ENCODE measurements around the gene IVNS1ABP. TPM values are rescaled to one million over a fixed set of nuclear protein-coding genes. Genes with fewer than 3 reads are reported as not detected.

Gene IVNS1ABP
- polyA plus RNA-seq, 2 of the 4 experiments (the other 2 are of a cell fraction): 71.4 to 72.0 TPM

- FAIRE-seq: no peak
- no peak for ATAC-seq
- H3K4me3 ChIP-seq: no peak overlapping the region
- no peak overlapping the region for H3K27ac ChIP-seq
- ChIA-PET POLR2A (no interaction called here), CTCF (no interaction called here)
- H3K9me3 ChIP-seq: no peaks in the 10 kb centered on the region
- no peak for DNase-seq (ENCODE audit: low read depth in 1 of 2, low spot score in 1 of 2)
- no peaks in the 10 kb centered on the region for H3K4me1 ChIP-seq
- WGBS (ENCODE audit: missing lambda C conversion rate): 58% methylated on average over 3 of the region's 3 CpGs
- H3K4me2 ChIP-seq: no peak overlapping the region
- TF ChIP-seq FOSB (CRISPR knock-in tag; IDR thresholded peaks at IDR 0.05) (no peak), ZNF302 (CRISPR knock-in tag; IDR thresholded peaks at IDR 0.05) (no peak), NR3C1 (IDR thresholded peaks at IDR 0.05) (no peak), HEYL (CRISPR knock-in tag; IDR thresholded peaks at IDR 0.05) (no peak), JUN (IDR thresholded peaks at IDR 0.05) (no peak), MAFK (IDR thresholded peaks at IDR 0.05; ENCODE audit: partially characterized antibody) (no peak), JUNB (IDR thresholded peaks at IDR 0.05) (no peak), NFE2L2 (conservative IDR thresholded peaks at IDR 0.05; ENCODE audit: low read length) (no peak), EHMT2 (IDR thresholded peaks at IDR 0.05; ENCODE audit: low read depth) (no peak), MYC (IDR thresholded peaks at IDR 0.05; ENCODE audit: borderline replicate concordance, low read length) (no peak), ESRRA (IDR thresholded peaks at IDR 0.05; ENCODE audit: borderline replicate concordance, low read length) (no peak), SMC3 (IDR thresholded peaks at IDR 0.05) (no peak), USF2 (IDR thresholded peaks at IDR 0.05) (no peak), RFX5 (IDR thresholded peaks at IDR 0.05) (no peak), HES2 (IDR thresholded peaks at IDR 0.05) (no peak), POLR2AphosphoS2 (conservative IDR thresholded peaks at IDR 0.05; ENCODE audit: low read length) (no peak), HMGXB4 (CRISPR knock-in tag; IDR thresholded peaks at IDR 0.05; ENCODE audit: borderline replicate concordance) (no peak), EHF (CRISPR knock-in tag; IDR thresholded peaks at IDR 0.05) (no peak)
Observed at GRCh38 chr1:185342672-185343259, 25.7 kb upstream of the IVNS1ABP start.

GRCh38 chr1:185342017-185342416, 25.0 kb upstream of the IVNS1ABP start:
- Histone ChIP-seq H3K27ac (no peak overlapping the region), H3K4me1 (no peaks in the 10 kb centered on the region), H3K4me2 (no peak overlapping the region), H3K4me3 (no peak overlapping the region), H3K9me3 (no peaks in the 10 kb centered on the region)
- no peak for DNase-seq (ENCODE audit: low read depth in 1 of 2, low spot score in 1 of 2)
- no peak for FAIRE-seq
- ChIA-PET CTCF (no interaction called here), POLR2A (no interaction called here)
- no peak for ATAC-seq
- WGBS (ENCODE audit: missing lambda C conversion rate): 57% methylated on average over 2 of the region's 2 CpGs
- TF ChIP-seq HDAC2 (IDR thresholded peaks at IDR 0.05): no peak
- no peak for TF ChIP-seq HEYL (CRISPR knock-in tag; IDR thresholded peaks at IDR 0.05)
- no peak for TF ChIP-seq KDM5A (IDR thresholded peaks at IDR 0.05)
- no peak for TF ChIP-seq MAZ (IDR thresholded peaks at IDR 0.05; ENCODE audit: borderline replicate concordance, low read depth, low read length)
- TF ChIP-seq FOSB (CRISPR knock-in tag; IDR thresholded peaks at IDR 0.05): no peak
- TF ChIP-seq ZNF302 (CRISPR knock-in tag; IDR thresholded peaks at IDR 0.05): no peak
- no peak for TF ChIP-seq POLR2AphosphoS2 (conservative IDR thresholded peaks at IDR 0.05; ENCODE audit: low read length)
- TF ChIP-seq E2F6 (IDR thresholded peaks at IDR 0.05; ENCODE audit: borderline replicate concordance, low read depth): no peak
- no peak for TF ChIP-seq TP53 (CRISPR knock-in tag; IDR thresholded peaks at IDR 0.05)
- no peak for TF ChIP-seq CEBPB (IDR thresholded peaks at IDR 0.05)
- TF ChIP-seq RCOR1 (IDR thresholded peaks at IDR 0.05; ENCODE audit: low read depth, low read length): no peak
- TF ChIP-seq MYC (IDR thresholded peaks at IDR 0.05; ENCODE audit: borderline replicate concordance, low read length): no peak
- no peak for TF ChIP-seq BCL3 (IDR thresholded peaks at IDR 0.05)
- TF ChIP-seq EHMT2 (IDR thresholded peaks at IDR 0.05; ENCODE audit: low read depth): no peak
- TF ChIP-seq ELK1 (IDR thresholded peaks at IDR 0.05; ENCODE audit: low read depth, low read length): no peak
